NCI-H1694 (cell line): ENCODE measurements around the gene EPS15.

Experiments
- DNase-seq: peaks from one replicate; lab custom pipeline; 2025; lab: John Stamatoyannopoulos, UW

The EPS15 gene

GRCh38 chr1:51373898-51374297, 145.2 kb downstream of the EPS15 start:
- no peak for DNase-seq

- no peak for DNase-seq
Measured at GRCh38 chr1:51372561-51372960, 146.5 kb downstream of the EPS15 start.

- no peak for DNase-seq
Measured at GRCh38 chr1:51369171-51369570, 149.9 kb downstream of the EPS15 start.

- DNase-seq, result no peak
Measured at GRCh38 chr1:51365774-51366173, 153.3 kb downstream of the EPS15 start.

- DNase-seq, result no peak
Measured at GRCh38 chr1:51359879-51360278, 159.2 kb downstream of the EPS15 start.

- DNase-seq, result no peak
Measured at GRCh38 chr1:51355382-51355781, 163.7 kb downstream of the EPS15 start.

GRCh38 chr1:51354416-51354815, 164.7 kb downstream of the EPS15 start:
- DNase-seq, result no peak

GRCh38 chr1:51351907-51352306, 167.2 kb downstream of the EPS15 start:
- no peak for DNase-seq

- DNase-seq, result no peak
Measured at GRCh38 chr1:51349862-51350261, 169.2 kb downstream of the EPS15 start.

GRCh38 chr1:51348147-51348527, 170.9 kb downstream of the EPS15 start:
- no peak for DNase-seq

- no peak for DNase-seq
Measured at GRCh38 chr1:51347398-51348146, 171.5 kb downstream of the EPS15 start.

- DNase-seq, result no peak
Measured at GRCh38 chr1:51346086-51346942, 172.8 kb downstream of the EPS15 start.

GRCh38 chr1:51345300-51345687, 173.8 kb downstream of the EPS15 start:
- DNase-seq, result no peak

- no peak for DNase-seq
Measured at GRCh38 chr1:51344602-51345299, 174.3 kb downstream of the EPS15 start.

GRCh38 chr1:51344276-51344601, 174.8 kb downstream of the EPS15 start:
- no peak for DNase-seq

GRCh38 chr1:51343624-51344023, 175.4 kb downstream of the EPS15 start:
- no peak for DNase-seq

GRCh38 chr1:51342591-51343206, 176.4 kb downstream of the EPS15 start:
- no peak for DNase-seq

GRCh38 chr1:51341876-51342496, 177.1 kb downstream of the EPS15 start:
- DNase-seq, result no peak

GRCh38 chr1:51340380-51340779, 178.7 kb downstream of the EPS15 start:
- no peak for DNase-seq

- DNase-seq, result no peak
Measured at GRCh38 chr1:51336711-51337110, 182.4 kb downstream of the EPS15 start.

- DNase-seq, result no peak
Measured at GRCh38 chr1:51336004-51336403, 183.1 kb downstream of the EPS15 start.
